AG10803 (cell line): ENCODE measurements around the gene H2AZ1.

ENCODE experiments used
- DNase-seq: peaks from one replicate; pipeline ENCODE4 v3.0.0; 2010; ENCODE audit warnings: low read depth
- H3K4me3 ChIP-seq: 2 replicates; pipeline ENCODE4 v1.5.1; 2011; ENCODE audit warnings: mild to moderate bottlenecking, low read length, control low read depth
- CTCF ChIP-seq: conservative IDR thresholded peaks from 2 replicates; pipeline ENCODE4 v1.5.1; 2011; ENCODE audit warnings: mild to moderate bottlenecking, low read length, control low read depth, inconsistent platforms

Gene H2AZ1

GRCh38 chr4:99949999-99950912, at the start of gene H2AZ1:
Gene H2AZ1, minus strand, starts transcription at chr4:99950275. Its CDS starts 105 bp downstream, at chr4:99950170.
- peak within 1 kb of the TSS; percentile 95 for H3K4me3 ChIP-seq
- peak; percentile 99 for DNase-seq
- TF ChIP-seq CTCF: no peak

GRCh38 chr4:99998062-99998867, 48.2 kb upstream of the H2AZ1 start:
- no peak overlapping the region for H3K4me3 ChIP-seq
- TF ChIP-seq CTCF: peak; percentile 53
- peak; percentile 34 for DNase-seq

GRCh38 chr4:99991741-99992140, 41.7 kb upstream of the H2AZ1 start:
- DNase-seq: no peak
- no peak overlapping the region for H3K4me3 ChIP-seq
- TF ChIP-seq CTCF: no peak

GRCh38 chr4:99987681-99988080, 37.6 kb upstream of the H2AZ1 start:
- DNase-seq: no peak
- no peak overlapping the region for H3K4me3 ChIP-seq
- no peak for TF ChIP-seq CTCF

- DNase-seq: no peak
- no peak for TF ChIP-seq CTCF
- H3K4me3 ChIP-seq: no peak overlapping the region
Measured at GRCh38 chr4:99986792-99987191, 36.7 kb upstream of the H2AZ1 start.

GRCh38 chr4:99983289-99983943, 33.3 kb upstream of the H2AZ1 start:
- H3K4me3 ChIP-seq: no peak overlapping the region
- TF ChIP-seq CTCF: no peak
- DNase-seq: no peak
